Measurements from ENCODE around the gene KCNAB2. TPM values are rescaled to one million over a fixed set of nuclear protein-coding genes. Genes with fewer than 3 reads are reported as not detected.

The KCNAB2 gene
- total RNA-seq, 1 donor from 2014 or later, result 2.7 TPM

- no peak overlapping the region for H3K4me3 ChIP-seq (ENCODE audit: low read depth, low read length)
Observed at GRCh38 chr1:6083801-6084446, 38.2 kb downstream of the KCNAB2 start.

GRCh38 chr1:6084781-6085495, 39.2 kb downstream of the KCNAB2 start:
- TF ChIP-seq CTCF (IDR thresholded peaks at IDR 0.05; ENCODE audit: insufficient read depth, low read length, poor library complexity, severe bottlenecking), result no peak
- no peak for DNase-seq (ENCODE audit: low read depth)
- Histone ChIP-seq H3K36me3 (ENCODE audit: control insufficient read depth, insufficient read depth, low read length) (no peaks in the 10 kb centered on the region), H3K4me3 (ENCODE audit: low read depth, low read length) (no peak overlapping the region), H3K27me3 (ENCODE audit: control insufficient read depth, insufficient read depth, low read length) (peaks cover 56% of the 10 kb centered on the region)

More at GRCh38 chr1:6083801-6084446, 38.2 kb downstream of the KCNAB2 start:
- H3K27me3 ChIP-seq (ENCODE audit: control insufficient read depth, insufficient read depth, low read length), result peaks cover 57% of the 10 kb centered on the region
- DNase-seq (ENCODE audit: low read depth), result no peak
- no peaks in the 10 kb centered on the region for H3K36me3 ChIP-seq (ENCODE audit: control insufficient read depth, insufficient read depth, low read length)
- TF ChIP-seq CTCF (IDR thresholded peaks at IDR 0.05; ENCODE audit: insufficient read depth, low read length, poor library complexity, severe bottlenecking), result no peak

DNA sequence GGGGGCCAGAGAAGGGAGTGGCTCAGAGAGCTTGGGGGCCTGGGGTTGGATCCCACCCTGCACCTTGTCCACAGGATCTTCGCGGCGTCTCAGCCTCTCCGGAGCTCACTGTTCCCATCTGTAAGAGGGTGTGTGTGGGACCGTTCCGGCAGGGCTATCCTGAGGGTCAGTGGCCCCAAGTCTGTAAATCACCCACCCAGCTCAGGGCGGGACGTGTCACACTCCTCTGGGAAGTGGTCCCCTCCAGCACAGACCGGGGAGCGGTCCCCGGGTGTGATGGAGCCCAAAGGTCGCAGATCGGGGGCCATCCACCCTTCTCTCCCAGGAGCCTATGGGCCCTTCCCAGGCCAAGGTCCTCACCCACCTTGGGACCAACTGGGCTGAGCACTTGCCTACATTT, 40.0 kb downstream of the KCNAB2 start:
- no peak for TF ChIP-seq CTCF (IDR thresholded peaks at IDR 0.05; ENCODE audit: insufficient read depth, low read length, poor library complexity, severe bottlenecking)
- Histone ChIP-seq H3K27me3 (ENCODE audit: control insufficient read depth, insufficient read depth, low read length) (peaks cover 49% of the 10 kb centered on the region), H3K4me3 (ENCODE audit: low read depth, low read length) (no peak overlapping the region), H3K36me3 (ENCODE audit: control insufficient read depth, insufficient read depth, low read length) (no peaks in the 10 kb centered on the region)
- no peak for DNase-seq (ENCODE audit: low read depth)

- no peaks in the 10 kb centered on the region for H3K36me3 ChIP-seq (ENCODE audit: control insufficient read depth, insufficient read depth, low read length)
- peaks cover 44% of the 10 kb centered on the region for H3K27me3 ChIP-seq (ENCODE audit: control insufficient read depth, insufficient read depth, low read length)
- TF ChIP-seq CTCF (IDR thresholded peaks at IDR 0.05; ENCODE audit: insufficient read depth, low read length, poor library complexity, severe bottlenecking), result no peak
- H3K4me3 ChIP-seq (ENCODE audit: low read depth, low read length), result no peak overlapping the region
- DNase-seq (ENCODE audit: low read depth), result no peak
Observed at GRCh38 chr1:6086358-6086757, 40.7 kb downstream of the KCNAB2 start.

DNA sequence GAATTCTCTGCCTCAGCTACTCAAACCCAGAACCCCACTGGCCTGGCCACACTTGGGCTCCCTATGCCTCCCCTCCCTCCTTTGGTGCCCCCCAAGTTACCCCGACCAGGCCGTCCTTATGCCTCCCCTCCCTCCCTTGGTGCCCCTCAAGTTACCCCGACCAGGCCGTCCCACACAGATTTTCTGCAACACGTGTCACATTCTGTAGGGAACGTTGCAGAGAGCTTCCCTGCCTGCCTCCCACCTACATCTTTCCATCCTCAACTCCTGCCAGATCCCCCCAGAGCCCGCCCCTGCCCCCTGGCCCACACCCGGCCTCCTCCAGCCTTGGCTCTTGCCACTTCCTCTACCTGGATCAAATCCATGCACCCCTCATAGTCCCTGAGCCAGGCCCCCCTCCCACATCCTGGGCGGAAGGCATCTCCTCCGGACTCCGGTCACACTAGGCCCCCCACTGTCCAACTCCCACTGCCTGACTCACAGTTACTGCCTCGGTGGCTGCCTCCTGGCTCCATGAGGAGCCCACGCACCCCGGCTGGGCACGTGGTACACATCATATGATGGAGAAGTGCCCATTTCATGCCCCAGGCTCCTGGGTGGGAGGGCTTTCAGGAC, 41.2 kb downstream of the KCNAB2 start:
- no peaks in the 10 kb centered on the region for H3K36me3 ChIP-seq (ENCODE audit: control insufficient read depth, insufficient read depth, low read length)
- no peak overlapping the region for H3K4me3 ChIP-seq (ENCODE audit: low read depth, low read length)
- no peak for TF ChIP-seq CTCF (IDR thresholded peaks at IDR 0.05; ENCODE audit: insufficient read depth, low read length, poor library complexity, severe bottlenecking)
- no peak for DNase-seq (ENCODE audit: low read depth)
- H3K27me3 ChIP-seq (ENCODE audit: control insufficient read depth, insufficient read depth, low read length), result peaks cover 41% of the 10 kb centered on the region
